ENCODE results near the gene BACH2. TPM values are rescaled to one million over a fixed set of nuclear protein-coding genes. Genes with fewer than 3 reads are reported as not detected.
"Not testable (repeated sequence)": the region's sequence is repeated elsewhere in the genome, so short reads cannot be mapped to it uniquely, and the experiment has no call there.

The BACH2 gene
- polyA plus RNA-seq, 2 donors: 0.24 to 0.26 TPM

DNA sequence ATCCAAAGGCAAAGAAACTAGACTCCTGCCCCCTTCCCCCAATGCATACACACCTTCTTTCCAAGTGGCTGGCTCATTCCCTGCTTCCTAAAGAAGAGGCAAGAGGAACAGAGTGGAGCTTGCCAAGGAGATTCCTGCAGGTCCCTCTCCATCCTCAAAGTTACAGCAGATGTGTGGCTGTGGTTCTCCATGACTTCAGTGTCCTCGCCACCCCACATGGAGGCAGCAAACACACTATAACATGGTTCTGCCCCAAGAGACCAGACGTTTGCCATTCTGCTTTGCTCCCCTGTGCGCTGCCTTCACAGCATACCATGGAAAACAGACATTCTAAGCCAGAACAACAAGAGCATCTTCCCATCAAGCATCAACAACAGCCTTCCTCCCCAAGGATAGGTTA lies 84.4 kb downstream of the BACH2 start:
- H3K4me1 ChIP-seq (ENCODE audit: control insufficient read depth in 2 of 2, insufficient read depth in 2 of 2, low read length in 1 of 2): peaks cover 0 to 5% of the 10 kb centered on the region in 2 donors
- no peak overlapping the region for H3K4me3 ChIP-seq (ENCODE audit: low read depth in 1 of 2, low read length in 2 of 2)
- no peaks in the 10 kb centered on the region for H3K9me3 ChIP-seq (ENCODE audit: control insufficient read depth in 2 of 2, insufficient read depth in 1 of 2, low read depth in 1 of 2, low read length in 1 of 2)
- no peak overlapping the region for H3K27ac ChIP-seq (ENCODE audit: low read depth in 2 of 2, low read length in 1 of 2)
- H3K27me3 ChIP-seq (ENCODE audit: control insufficient read depth in 1 of 2, insufficient read depth in 2 of 2, low read length in 2 of 2): no peaks in the 10 kb centered on the region
- WGBS, 2 donors: 81 to 84% methylated on average over 3 of the region's 3 CpGs
- no peaks in the 10 kb centered on the region for H3K36me3 ChIP-seq (ENCODE audit: control insufficient read depth in 2 of 2, insufficient read depth in 2 of 2, low read length in 1 of 2)

DNA sequence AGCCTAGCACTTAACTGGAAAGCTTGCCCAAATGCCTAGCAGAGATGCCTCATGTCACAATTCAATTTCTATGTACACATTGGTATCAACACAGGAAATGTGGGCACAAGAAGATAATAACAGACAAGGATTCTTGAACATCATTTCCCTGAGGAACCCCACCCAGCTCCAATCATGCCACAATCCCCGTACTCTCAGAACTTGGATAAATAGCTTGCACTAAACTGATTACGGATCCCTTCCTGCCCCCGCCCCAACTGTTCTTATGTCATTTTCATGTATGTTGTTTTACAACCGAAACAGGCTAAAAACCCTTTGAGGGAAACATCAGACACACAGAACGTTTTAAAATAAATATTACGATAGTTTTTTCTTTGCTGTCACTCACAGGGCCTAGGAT lies 87.1 kb downstream of the BACH2 start:
- Histone ChIP-seq H3K27me3 (ENCODE audit: control insufficient read depth in 1 of 2, insufficient read depth in 2 of 2, low read length in 2 of 2) (no peaks in the 10 kb centered on the region), H3K4me1 (ENCODE audit: control insufficient read depth in 2 of 2, insufficient read depth in 2 of 2, low read length in 1 of 2) (no peaks in the 10 kb centered on the region), H3K27ac (ENCODE audit: low read depth in 2 of 2, low read length in 1 of 2) (no peak overlapping the region), H3K36me3 (ENCODE audit: control insufficient read depth in 2 of 2, insufficient read depth in 2 of 2, low read length in 1 of 2) (no peaks in the 10 kb centered on the region), H3K4me3 (ENCODE audit: low read depth in 1 of 2, low read length in 2 of 2) (no peak overlapping the region), H3K9me3 (ENCODE audit: control insufficient read depth in 2 of 2, insufficient read depth in 1 of 2, low read depth in 1 of 2, low read length in 1 of 2) (no peaks in the 10 kb centered on the region)
- WGBS, 2 donors: 83% methylated on average over 6 of the region's 6 CpGs

DNA sequence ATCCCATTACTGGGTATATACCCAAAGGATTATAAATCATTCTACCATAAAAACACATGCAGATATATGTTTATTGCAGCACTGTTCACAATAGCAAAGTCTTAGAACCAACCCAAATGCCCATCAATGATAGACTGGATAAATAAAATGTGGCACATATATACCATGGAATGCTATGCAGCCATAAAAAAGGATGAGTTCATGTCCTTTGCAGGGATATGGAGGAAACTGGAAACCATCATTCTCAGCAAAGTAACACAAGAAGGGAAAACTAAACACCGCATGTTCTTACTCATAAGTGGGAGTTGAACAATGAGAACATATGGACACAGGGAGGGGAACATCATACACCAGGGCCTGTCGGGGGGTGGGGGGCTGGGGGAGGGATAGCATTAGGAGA lies 88.0 kb downstream of the BACH2 start:
- not testable (repeated sequence) for H3K9me3 ChIP-seq (ENCODE audit: control insufficient read depth in 2 of 2, insufficient read depth in 1 of 2, low read depth in 1 of 2, low read length in 1 of 2); H3K27me3 ChIP-seq (ENCODE audit: control insufficient read depth in 1 of 2, insufficient read depth in 2 of 2, low read length in 2 of 2); H3K36me3 ChIP-seq (ENCODE audit: control insufficient read depth in 2 of 2, insufficient read depth in 2 of 2, low read length in 1 of 2); H3K4me3 ChIP-seq (ENCODE audit: low read depth in 1 of 2, low read length in 2 of 2); H3K27ac ChIP-seq (ENCODE audit: low read depth in 2 of 2, low read length in 1 of 2); H3K4me1 ChIP-seq (ENCODE audit: control insufficient read depth in 2 of 2, insufficient read depth in 2 of 2, low read length in 1 of 2)
- WGBS, 2 donors: 96 to 100% methylated on average over 2 of the region's 2 CpGs

DNA sequence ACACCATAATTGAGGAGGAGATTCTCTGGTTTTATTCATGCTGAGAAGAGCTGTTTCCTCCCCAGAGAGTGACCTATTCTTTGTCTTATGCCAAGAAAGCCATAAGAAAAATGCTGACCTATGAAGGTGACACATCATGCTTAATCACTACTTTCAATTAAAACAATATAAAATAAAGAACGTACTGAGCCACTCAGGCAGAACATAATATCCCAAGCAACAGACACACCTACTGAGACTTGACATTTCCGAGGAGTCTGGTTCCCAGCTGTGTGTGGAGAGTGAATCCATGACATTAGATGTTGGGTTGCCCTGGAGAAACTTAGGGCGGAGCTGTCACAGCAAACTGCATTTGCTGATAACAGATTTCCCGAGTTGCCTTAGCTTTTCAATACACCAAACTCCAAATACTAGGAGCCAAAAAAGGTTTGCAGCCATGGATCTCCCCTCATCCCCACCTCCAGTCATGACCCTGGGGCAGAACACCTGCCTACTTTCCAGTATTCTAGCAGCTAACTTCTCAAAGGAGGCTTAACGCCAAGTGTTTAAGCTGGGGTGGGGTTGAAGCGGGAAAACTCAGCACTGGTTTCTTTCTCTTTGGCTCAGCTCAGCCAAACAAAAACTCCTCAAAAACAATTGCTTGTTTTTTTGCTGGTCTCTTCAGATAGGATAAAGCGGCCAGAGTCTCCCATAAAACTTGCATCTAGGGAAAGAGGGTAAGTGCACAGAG lies 92.2 kb downstream of the BACH2 start:
- no peak overlapping the region for H3K4me3 ChIP-seq (ENCODE audit: low read depth in 1 of 2, low read length in 2 of 2)
- no peaks in the 10 kb centered on the region for H3K27me3 ChIP-seq (ENCODE audit: control insufficient read depth in 1 of 2, insufficient read depth in 2 of 2, low read length in 2 of 2)
- peaks cover 0 to 4% of the 10 kb centered on the region in 2 donors for H3K4me1 ChIP-seq (ENCODE audit: control insufficient read depth in 2 of 2, insufficient read depth in 2 of 2, low read length in 1 of 2)
- H3K36me3 ChIP-seq (ENCODE audit: control insufficient read depth in 2 of 2, insufficient read depth in 2 of 2, low read length in 1 of 2): no peaks in the 10 kb centered on the region
- peak overlapping the region; percentile 10 to 85 for H3K27ac ChIP-seq (ENCODE audit: low read depth in 2 of 2, low read length in 1 of 2)
- 49 to 50% methylated on average over 7 of the region's 7 CpGs for WGBS, 2 donors
- H3K9me3 ChIP-seq (ENCODE audit: control insufficient read depth in 2 of 2, insufficient read depth in 1 of 2, low read depth in 1 of 2, low read length in 1 of 2): no peaks in the 10 kb centered on the region

DNA sequence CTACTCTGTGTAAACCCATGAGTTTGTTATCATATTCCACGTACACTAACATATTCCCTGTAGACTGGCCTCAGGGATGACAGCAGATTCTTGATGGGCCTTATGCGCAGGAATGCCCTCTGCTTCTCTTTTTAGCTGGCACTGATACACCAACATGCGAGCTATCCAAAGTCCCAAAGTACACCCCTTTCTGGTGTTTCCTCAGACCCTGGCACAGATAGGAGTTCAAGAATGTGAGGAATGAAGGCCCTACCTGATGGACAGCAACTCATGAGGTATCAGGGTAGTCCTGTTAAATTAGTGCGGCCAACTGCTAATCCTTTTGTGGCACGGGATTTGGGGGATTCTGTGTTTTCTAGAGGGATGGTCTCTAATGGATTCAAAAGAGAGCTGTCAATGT lies 93.0 kb downstream of the BACH2 start:
- Histone ChIP-seq H3K27me3 (ENCODE audit: control insufficient read depth in 1 of 2, insufficient read depth in 2 of 2, low read length in 2 of 2) (no peaks in the 10 kb centered on the region), H3K4me3 (ENCODE audit: low read depth in 1 of 2, low read length in 2 of 2) (no peak overlapping the region), H3K9me3 (ENCODE audit: control insufficient read depth in 2 of 2, insufficient read depth in 1 of 2, low read depth in 1 of 2, low read length in 1 of 2) (no peaks in the 10 kb centered on the region), H3K4me1 (ENCODE audit: control insufficient read depth in 2 of 2, insufficient read depth in 2 of 2, low read length in 1 of 2) (peaks cover 0 to 4% of the 10 kb centered on the region in 2 donors), H3K36me3 (ENCODE audit: control insufficient read depth in 2 of 2, insufficient read depth in 2 of 2, low read length in 1 of 2) (no peaks in the 10 kb centered on the region), H3K27ac (ENCODE audit: low read depth in 2 of 2, low read length in 1 of 2) (peak overlapping the region; percentile 20 to 69)
- WGBS, 2 donors: 81 to 87% methylated on average over 5 of the region's 5 CpGs

GRCh38 chr6:90202156-90202555 lies 94.5 kb downstream of the BACH2 start:
- Histone ChIP-seq H3K9me3 (ENCODE audit: control insufficient read depth in 2 of 2, insufficient read depth in 1 of 2, low read depth in 1 of 2, low read length in 1 of 2) (peaks cover 0 to 3% of the 10 kb centered on the region in 2 donors), H3K27ac (ENCODE audit: low read depth in 2 of 2, low read length in 1 of 2) (no peak overlapping the region), H3K36me3 (ENCODE audit: control insufficient read depth in 2 of 2, insufficient read depth in 2 of 2, low read length in 1 of 2) (no peaks in the 10 kb centered on the region), H3K4me3 (ENCODE audit: low read depth in 1 of 2, low read length in 2 of 2) (no peak overlapping the region), H3K27me3 (ENCODE audit: control insufficient read depth in 1 of 2, insufficient read depth in 2 of 2, low read length in 2 of 2) (no peaks in the 10 kb centered on the region), H3K4me1 (ENCODE audit: control insufficient read depth in 2 of 2, insufficient read depth in 2 of 2, low read length in 1 of 2) (peaks cover 0 to 4% of the 10 kb centered on the region in 2 donors)
- 78 to 80% methylated on average over 2 of the region's 2 CpGs for WGBS, 2 donors

DNA sequence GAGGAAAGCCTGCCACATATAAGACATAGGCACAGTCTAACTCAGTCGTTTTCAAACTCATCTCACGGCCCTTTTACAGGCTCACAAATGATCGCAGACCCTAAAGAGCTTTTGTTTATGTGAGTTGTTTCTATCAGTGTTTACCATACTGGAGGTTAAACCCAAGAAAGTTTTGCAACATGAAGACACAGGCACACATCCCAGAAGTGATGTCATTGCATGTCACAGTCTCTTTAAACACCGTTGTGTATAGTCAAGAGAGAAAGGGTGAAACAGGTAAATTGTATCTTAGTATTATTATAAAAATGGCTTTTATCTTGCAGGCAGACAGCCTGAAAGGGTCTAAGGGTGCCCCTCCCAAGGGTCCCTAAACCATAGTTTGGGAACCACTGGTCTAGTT lies 96.7 kb downstream of the BACH2 start:
- WGBS, 2 donors: 77 to 85% methylated on average over 4 of the region's 4 CpGs
- H3K27me3 ChIP-seq (ENCODE audit: control insufficient read depth in 1 of 2, insufficient read depth in 2 of 2, low read length in 2 of 2): no peaks in the 10 kb centered on the region
- no peak overlapping the region for H3K4me3 ChIP-seq (ENCODE audit: low read depth in 1 of 2, low read length in 2 of 2)
- H3K4me1 ChIP-seq (ENCODE audit: control insufficient read depth in 2 of 2, insufficient read depth in 2 of 2, low read length in 1 of 2): peaks cover 0 to 4% of the 10 kb centered on the region in 2 donors
- peaks cover 0 to 3% of the 10 kb centered on the region in 2 donors for H3K9me3 ChIP-seq (ENCODE audit: control insufficient read depth in 2 of 2, insufficient read depth in 1 of 2, low read depth in 1 of 2, low read length in 1 of 2)
- no peaks in the 10 kb centered on the region for H3K36me3 ChIP-seq (ENCODE audit: control insufficient read depth in 2 of 2, insufficient read depth in 2 of 2, low read length in 1 of 2)
- no peak overlapping the region for H3K27ac ChIP-seq (ENCODE audit: low read depth in 2 of 2, low read length in 1 of 2)

- peaks cover 0 to 4% of the 10 kb centered on the region in 2 donors for H3K4me1 ChIP-seq (ENCODE audit: control insufficient read depth in 2 of 2, insufficient read depth in 2 of 2, low read length in 1 of 2)
- H3K9me3 ChIP-seq (ENCODE audit: control insufficient read depth in 2 of 2, insufficient read depth in 1 of 2, low read depth in 1 of 2, low read length in 1 of 2): peaks cover 0 to 3% of the 10 kb centered on the region in 2 donors
- no peaks in the 10 kb centered on the region for H3K27me3 ChIP-seq (ENCODE audit: control insufficient read depth in 1 of 2, insufficient read depth in 2 of 2, low read length in 2 of 2)
- WGBS, 2 donors: 91 to 92% methylated on average over 6 of the region's 6 CpGs
- no peaks in the 10 kb centered on the region for H3K36me3 ChIP-seq (ENCODE audit: control insufficient read depth in 2 of 2, insufficient read depth in 2 of 2, low read length in 1 of 2)
- no peak overlapping the region for H3K4me3 ChIP-seq (ENCODE audit: low read depth in 1 of 2, low read length in 2 of 2)
- H3K27ac ChIP-seq (ENCODE audit: low read depth in 2 of 2, low read length in 1 of 2): no peak overlapping the region
These were observed 97.8 kb downstream of the BACH2 start for GRCh38 chr6:90198758-90199425.

GRCh38 chr6:90197854-90198496 lies 98.7 kb downstream of the BACH2 start:
- WGBS, 2 donors: 68 to 86% methylated on average over 8 of the region's 8 CpGs
- Histone ChIP-seq H3K36me3 (ENCODE audit: control insufficient read depth in 2 of 2, insufficient read depth in 2 of 2, low read length in 1 of 2) (no peaks in the 10 kb centered on the region), H3K9me3 (ENCODE audit: control insufficient read depth in 2 of 2, insufficient read depth in 1 of 2, low read depth in 1 of 2, low read length in 1 of 2) (peaks cover 0 to 3% of the 10 kb centered on the region in 2 donors), H3K27ac (ENCODE audit: low read depth in 2 of 2, low read length in 1 of 2) (no peak overlapping the region), H3K4me3 (ENCODE audit: low read depth in 1 of 2, low read length in 2 of 2) (no peak overlapping the region), H3K27me3 (ENCODE audit: control insufficient read depth in 1 of 2, insufficient read depth in 2 of 2, low read length in 2 of 2) (no peaks in the 10 kb centered on the region), H3K4me1 (ENCODE audit: control insufficient read depth in 2 of 2, insufficient read depth in 2 of 2, low read length in 1 of 2) (no peaks in the 10 kb centered on the region)

Data from esophagus (tissue), 2 donors.